Pancreas (tissue), 10 donors: ENCODE data around the gene APCS. TPM values are rescaled to one million over a fixed set of nuclear protein-coding genes. Genes with fewer than 3 reads are reported as not detected.

ENCODE experiments used
- ATAC-seq, 4 donors: fragments of 200-7000 bp; cut with Tn5 transposase; one replicate each; pipeline versions ENCODE4 v1.8.0 to v1.9.1; 2020; ENCODE audit warnings: mild to moderate bottlenecking in 4 of 4, moderate library complexity in 4 of 4
- DNase-seq, 6 donors: peaks; one replicate each; pipeline ENCODE4 v3.0.0-alpha.2; 2020
- FAIRE-seq: peaks from 2 replicates; lab custom pipeline; 2012; peaks lifted over from hg19 to GRCh38; lab: Jason Lieb, UNC
- H3K27ac ChIP-seq, 4 donors: fragments of 200-600 bp; sonication (generic); 1 replicate in 3 of 4; 2 replicates in 1 of 4; pipeline versions ENCODE4 v1.5.0 to v1.8.0; 2020
- H3K27me3 ChIP-seq, 4 donors: fragments of 200-600 bp; one replicate each; pipeline ENCODE4 v1.8.0; 2021
- H3K36me3 ChIP-seq, 3 donors: fragments of 200-600 bp; sonication (generic) in 1 of 3; one replicate each; pipeline versions ENCODE4 v1.5.0 to v1.8.0; 2020 to 2021
- H3K4me1 ChIP-seq, 3 donors: fragments of 200-600 bp; one replicate each; pipeline ENCODE4 v1.8.0; 2021
- H3K4me3 ChIP-seq, 4 donors: fragments of 200-600 bp; sonication (generic) in 2 of 4; one replicate each; pipeline versions ENCODE4 v1.5.0 to v1.8.0; 2020 to 2021
- H3K9me3 ChIP-seq, 4 donors: fragments of 200-600 bp; one replicate each; pipeline ENCODE4 v1.8.0; 2021
- CTCF ChIP-seq, 4 donors: fragments of 200-600 bp; sonication (generic) in 3 of 4; IDR thresholded peaks; one replicate each; pipeline versions ENCODE4 v1.5.0 to v1.8.0; 2021; ENCODE audit warnings: antibody characterized with exemption in 4 of 4
- WGBS, 2 donors: extraction: QIAGEN DNeasy Blood & Tissue Kit; methylation state at CpG; one replicate each; pipeline ENCODE4 v1.1.7; 2013; 5-methylcytosine and 5-hydroxymethylcytosine counted together
- intact Hi-C, 3 donors: fragments of 100-400 bp; cut with DNase I; formaldehyde crosslinking; loops; one replicate each; pipeline versions ENCODE4 v1.11.1 to v1.14.2; 2022
- polyA plus RNA-seq, 2 donors: library from polyadenylated mRNA; stranded (reverse); fragments of 200-250 nt; gene quantifications; one replicate each; pipeline ENCODE4 v1.2.3, GENCODE V29; 2013
- total RNA-seq, 6 donors: library from RNA; stranded (reverse); fragmentation: NEBNext Ultra II Directional in 4 of 6; extraction: Animal tissue kit (Norgen Biotek cat#: 25700) in 4 of 6; gene quantifications; one replicate each; pipeline versions ENCODE4 v1.2.1 to v1.2.4, GENCODE V29; 2021 to 2023
- donor health status: healthy with polysubstance abuse.
- donor health status: DM: no; HTN: no; CAD: no; lungs with moderate emphysema.
- donor health status: DM: no; HTN: no; CAD: no.
- donor health status: control.
- donor health status: control.
- donor health status: Bipolar disorder and iron deficiency.
- donor health status: DM: yes; HTN: yes; CAD: no.
- donor health status: DM: no; HTN: no; CAD: no.
- donor health status: DM: no; HTN: no; CAD: no.
- donor health status: DM: yes; HTN: yes; CAD: no.

The APCS gene
- total and polyA plus RNA-seq, 8 donors, result 1.9 to 28.5 (median 8.8) TPM

GRCh38 chr1:159600894-159601293, 13.3 kb downstream of the APCS start:
- Histone ChIP-seq H3K4me3 (no peak overlapping the region), H3K9me3 (no peaks in the 10 kb centered on the region), H3K36me3 (no peaks in the 10 kb centered on the region), H3K27me3 (no peaks in the 10 kb centered on the region), H3K27ac (no peak overlapping the region), H3K4me1 (no peaks in the 10 kb centered on the region)
- TF ChIP-seq CTCF (IDR thresholded peaks at IDR 0.05), result no peak
- ATAC-seq, result no peak
- no peak for FAIRE-seq
- WGBS, 2 donors, result 60 to 77% methylated on average over 3 of the region's 3 CpGs
- intact Hi-C loops, result no loop called here
- no peak for DNase-seq

GRCh38 chr1:159602501-159602999, 14.9 kb downstream of the APCS start:
- intact Hi-C loops, result no loop called here
- WGBS, 2 donors, result 62 to 68% methylated on average over 5 of the region's 5 CpGs
- no peak for FAIRE-seq

GRCh38 chr1:159612211-159612885, 24.7 kb downstream of the APCS start:
- ATAC-seq (no peak), FAIRE-seq (no peak), DNase-seq (no peak)
- TF ChIP-seq CTCF (IDR thresholded peaks at IDR 0.05), result no peak
- Histone ChIP-seq H3K36me3 (no peaks in the 10 kb centered on the region), H3K9me3 (no peaks in the 10 kb centered on the region), H3K4me1 (no peaks in the 10 kb centered on the region), H3K4me3 (no peak overlapping the region), H3K27ac (no peak overlapping the region), H3K27me3 (no peaks in the 10 kb centered on the region)
- intact Hi-C loops, result no loop called here
- 58 to 69% methylated on average over 8 of the region's 8 CpGs for WGBS, 2 donors

More at GRCh38 chr1:159602501-159602999, 14.9 kb downstream of the APCS start:
- DNase-seq, result no peak
- no peaks in the 10 kb centered on the region for H3K4me1 ChIP-seq
- H3K27ac ChIP-seq, result no peak overlapping the region
- no peak for TF ChIP-seq CTCF (IDR thresholded peaks at IDR 0.05)
- no peaks in the 10 kb centered on the region for H3K27me3 ChIP-seq
- no peaks in the 10 kb centered on the region for H3K36me3 ChIP-seq
- no peak overlapping the region for H3K4me3 ChIP-seq
- ATAC-seq, result no peak
- no peaks in the 10 kb centered on the region for H3K9me3 ChIP-seq

GRCh38 chr1:159632922-159633321, 45.3 kb downstream of the APCS start:
- intact Hi-C loops, result no loop called here
- no peak for ATAC-seq
- Histone ChIP-seq H3K27ac (no peak overlapping the region), H3K4me3 (no peak overlapping the region), H3K27me3 (no peaks in the 10 kb centered on the region), H3K36me3 (no peaks in the 10 kb centered on the region), H3K4me1 (no peaks in the 10 kb centered on the region), H3K9me3 (no peaks in the 10 kb centered on the region)
- DNase-seq, result no peak
- no peak for FAIRE-seq
- TF ChIP-seq CTCF (IDR thresholded peaks at IDR 0.05), result no peak

Other genes starting within 250 kb of the APCS start
- not detected for gene OR10J4, start 155.6 kb upstream of the APCS start, total RNA-seq
- not detected for gene OR10J4, start 155.6 kb upstream of the APCS start, polyA plus RNA-seq
- not detected for gene OR10J1, start 148.1 kb upstream of the APCS start, total RNA-seq
- not detected for gene OR10J1, start 148.1 kb upstream of the APCS start, polyA plus RNA-seq
- not detected for gene OR10J5, start 51.8 kb upstream of the APCS start, total RNA-seq
- not detected for gene OR10J5, start 51.8 kb upstream of the APCS start, polyA plus RNA-seq
- gene CRP, start 126.8 kb downstream of the APCS start, total RNA-seq, result 100 to 1,000 TPM in 1 of 6 donors, 10 to 100 TPM in 3, 1 to 10 TPM in 2; 1.3 to 148 (median 13.3) TPM
- gene CRP, start 126.8 kb downstream of the APCS start, polyA plus RNA-seq, result 10 to 100 TPM in 1 of 2 donors, 1 to 10 TPM in 1; 7.9 to 33.6 TPM
- gene DUSP23, start 193.1 kb downstream of the APCS start, total RNA-seq, result 10 to 100 TPM; 13.9 to 38.4 (median 20.2) TPM
- gene DUSP23, start 193.1 kb downstream of the APCS start, polyA plus RNA-seq, result 10 to 100 TPM; 53.6 to 77.9 TPM
- under 1 TPM in 4 of 6 donors, not detected in 2; 0.29 to 0.67 (median 0.34) TPM for gene FCRL6, start 214.5 kb downstream of the APCS start, total RNA-seq
- under 1 TPM in 1 of 2 donors, not detected in 1; 0.19 TPM for gene FCRL6, start 214.5 kb downstream of the APCS start, polyA plus RNA-seq
- 1 to 10 TPM in 3 of 6 donors, under 1 TPM in 2, not detected in 1; 0.38 to 8.8 (median 1.7) TPM for gene SLAMF8, start 239.0 kb downstream of the APCS start, total RNA-seq
- under 1 TPM; 0.45 to 0.46 TPM for gene SLAMF8, start 239.0 kb downstream of the APCS start, polyA plus RNA-seq